ENCODE results near the gene REG1B. TPM values are rescaled to one million over a fixed set of nuclear protein-coding genes. Genes with fewer than 3 reads are reported as not detected.
A peak's percentile ranks its signal among the peaks of the same experiment; 100 is the strongest.

Gene REG1B
- not detected in 2 replicates for polyA plus RNA-seq (2012; rRNA removed)
- polyA plus RNA-seq (2012; cell fraction: cytosol; rRNA removed): not detected in 2 replicates
- not detected in 2 replicates for polyA plus RNA-seq (2012; cell fraction: nucleus; rRNA removed)

DNA sequence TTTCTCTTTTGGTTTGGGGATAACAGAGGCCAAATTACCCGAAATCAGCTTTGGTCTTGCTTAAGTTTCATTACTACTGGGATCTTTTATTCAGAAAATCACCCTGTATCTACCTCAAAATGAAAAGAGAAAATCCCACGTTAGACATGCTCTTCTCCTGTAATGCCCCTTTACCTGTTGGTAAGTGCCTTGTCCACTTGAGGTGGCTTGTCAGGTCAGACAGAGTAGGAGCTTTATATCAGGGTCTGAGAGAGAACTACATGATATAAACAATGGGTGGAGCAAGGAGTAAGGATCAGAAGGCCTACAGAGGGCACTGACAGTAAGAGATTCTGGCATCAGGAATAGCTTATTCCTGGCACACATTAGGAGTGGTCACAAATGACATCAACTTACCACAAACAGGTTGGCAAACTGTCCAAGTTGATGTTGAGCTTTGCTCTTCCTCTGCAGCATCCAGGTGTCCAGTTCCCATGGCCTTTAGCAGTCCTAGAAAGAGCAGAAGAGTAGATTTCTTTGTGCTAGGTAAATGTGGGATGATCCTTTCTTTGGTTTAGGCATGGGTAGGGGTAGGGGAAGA is at the start of gene REG1B:
TSS of gene REG1B (minus strand) at position 209 of the 580 bp plus-strand sequence. CDS start 381 bp downstream, outside the sequence.
- Histone ChIP-seq H4K20me1 (ENCODE audit: insufficient read depth) (no peaks in the 10 kb centered on the region), H2AFZ (ENCODE audit: low read depth) (no peak within 1 kb of the TSS), H3K4me3 (ENCODE audit: low read depth in 2 of 2, low read length in 1 of 2) (no peak within 1 kb of the TSS), H3F3A (replicated peaks; ENCODE audit: insufficient read depth) (no peaks in the 10 kb centered on the region), H3K4me1 (ENCODE audit: control insufficient read depth in 1 of 2, insufficient read depth in 2 of 2, low read depth in 1 of 2, low read length in 1 of 2) (peaks cover 0 to 3% of the 10 kb centered on the region in 2 experiments; a peak in 2 of 4 replicates), H3K79me2 (ENCODE audit: insufficient read depth) (no peaks in the 10 kb centered on the region), H3K27me3 (ENCODE audit: insufficient read depth) (no peaks in the 10 kb centered on the region), H3K9me3 (no peaks in the 10 kb centered on the region), H3K27ac (ENCODE audit: low read depth in 2 of 2, low read length in 1 of 2) (no peak within 1 kb of the TSS), H3K4me2 (no peak within 1 kb of the TSS), H3K9me2 (no peaks in the 10 kb centered on the region), H3K36me3 (replicated peaks in 1 of 2; ENCODE audit: control insufficient read depth in 1 of 2, insufficient read depth in 2 of 2, low read length in 1 of 2) (no peaks in the 10 kb centered on the region), H3K9ac (no peak within 1 kb of the TSS)
- ChIA-PET CTCF (no interaction called here), POLR2A (no interaction called here)
- no peak for DNase-seq
- no peak for TF ChIP-seq RXRA (IDR thresholded peaks at IDR 0.05; ENCODE audit: borderline replicate concordance, low read depth)
- TF ChIP-seq RAD21 (IDR thresholded peaks at IDR 0.05; ENCODE audit: low read length): no peak
- no peak for TF ChIP-seq MEF2A (IDR thresholded peaks at IDR 0.05; ENCODE audit: borderline replicate concordance, low read depth)
- no peak for TF ChIP-seq NFIC (IDR thresholded peaks at IDR 0.05; ENCODE audit: borderline replicate concordance)
- no peak for TF ChIP-seq TEAD4 (IDR thresholded peaks at IDR 0.05; ENCODE audit: borderline replicate concordance, insufficient read depth)
- no peak for TF ChIP-seq RFX5 (IDR thresholded peaks at IDR 0.05; ENCODE audit: low read length)
- no peak for TF ChIP-seq EZH2phosphoT487 (IDR thresholded peaks at IDR 0.05; ENCODE audit: borderline replicate concordance, low read depth)
- no peak for TF ChIP-seq FOXM1 (IDR thresholded peaks at IDR 0.05; ENCODE audit: low read depth)
- no peak for TF ChIP-seq USF1 (IDR thresholded peaks at IDR 0.05; ENCODE audit: borderline replicate concordance, low read depth)
- WGBS (ENCODE audit: low lambda C conversion rate): 16% methylated on average over 2 of the region's 2 CpGs

- H3K79me2 ChIP-seq (ENCODE audit: insufficient read depth): no peaks in the 10 kb centered on the region
- no peaks in the 10 kb centered on the region for H3K9me2 ChIP-seq
- H3K27ac ChIP-seq (ENCODE audit: low read depth in 2 of 2, low read length in 1 of 2): no peak overlapping the region
- DNase-seq: no peak
- H3K4me3 ChIP-seq (ENCODE audit: low read depth in 2 of 2, low read length in 1 of 2): no peak overlapping the region
- ChIA-PET POLR2A (no interaction called here), CTCF (no interaction called here)
- no peaks in the 10 kb centered on the region for H4K20me1 ChIP-seq (ENCODE audit: insufficient read depth)
- no peak overlapping the region for H2AFZ ChIP-seq (ENCODE audit: low read depth)
- H3K9me3 ChIP-seq: no peaks in the 10 kb centered on the region
- WGBS (ENCODE audit: low lambda C conversion rate): 25% methylated on average over 4 of the region's 4 CpGs
- H3F3A ChIP-seq (replicated peaks; ENCODE audit: insufficient read depth): no peaks in the 10 kb centered on the region
- H3K36me3 ChIP-seq (replicated peaks in 1 of 2; ENCODE audit: control insufficient read depth in 1 of 2, insufficient read depth in 2 of 2, low read length in 1 of 2): no peaks in the 10 kb centered on the region
- H3K4me1 ChIP-seq (ENCODE audit: control insufficient read depth in 1 of 2, insufficient read depth in 2 of 2, low read depth in 1 of 2, low read length in 1 of 2): no peaks in the 10 kb centered on the region
- H3K4me2 ChIP-seq: no peak overlapping the region
- TF ChIP-seq RAD21 (IDR thresholded peaks at IDR 0.05; ENCODE audit: low read length) (peak; percentile 18; the same call in 1 of the 2 replicates), EP300 (IDR thresholded peaks at IDR 0.05; ENCODE audit: borderline replicate concordance in 1 of 2, low read depth in 1 of 2, low read length in 1 of 2) (no peak)
- no peak overlapping the region for H3K9ac ChIP-seq
- H3K27me3 ChIP-seq (ENCODE audit: insufficient read depth): no peaks in the 10 kb centered on the region
Observed at GRCh38 chr2:79131687-79132086, 43.9 kb upstream of the REG1B start.

- H2AFZ ChIP-seq (ENCODE audit: low read depth): no peak overlapping the region
- H3K79me2 ChIP-seq (ENCODE audit: insufficient read depth): no peaks in the 10 kb centered on the region
- no peak for DNase-seq
- no peaks in the 10 kb centered on the region for H3K9me2 ChIP-seq
- H4K20me1 ChIP-seq (ENCODE audit: insufficient read depth): no peaks in the 10 kb centered on the region
- H3K9ac ChIP-seq: no peak overlapping the region
- ChIA-PET POLR2A (no interaction called here), CTCF (no interaction called here)
- no peaks in the 10 kb centered on the region for H3K27me3 ChIP-seq (ENCODE audit: insufficient read depth)
- no peak overlapping the region for H3K4me3 ChIP-seq (ENCODE audit: low read depth in 2 of 2, low read length in 1 of 2)
- H3K27ac ChIP-seq (ENCODE audit: low read depth in 2 of 2, low read length in 1 of 2): no peak overlapping the region
- H3K4me2 ChIP-seq: no peak overlapping the region
- no peaks in the 10 kb centered on the region for H3F3A ChIP-seq (replicated peaks; ENCODE audit: insufficient read depth)
- TF ChIP-seq MXI1 (IDR thresholded peaks at IDR 0.05; ENCODE audit: low read depth, low read length): no peak
- TF ChIP-seq GABPA (IDR thresholded peaks at IDR 0.05; ENCODE audit: low read depth): no peak
- no peak for TF ChIP-seq SMC3 (IDR thresholded peaks at IDR 0.05; ENCODE audit: low read depth, low read length)
- TF ChIP-seq FOXM1 (IDR thresholded peaks at IDR 0.05; ENCODE audit: low read depth): no peak
- no peaks in the 10 kb centered on the region for H3K36me3 ChIP-seq (replicated peaks in 1 of 2; ENCODE audit: control insufficient read depth in 1 of 2, insufficient read depth in 2 of 2, low read length in 1 of 2)
- no peaks in the 10 kb centered on the region for H3K9me3 ChIP-seq
- H3K4me1 ChIP-seq (ENCODE audit: control insufficient read depth in 1 of 2, insufficient read depth in 2 of 2, low read depth in 1 of 2, low read length in 1 of 2): no peaks in the 10 kb centered on the region
Observed at GRCh38 chr2:79129804-79130203, 42.0 kb upstream of the REG1B start.

Data from SK-N-SH (cell line).